Tibial artery (tissue), 4 donors: ENCODE measurements around the gene CEP20.

Experiments used
- DNase-seq, 2 donors: peaks; one replicate each; pipeline ENCODE4 v3.0.0-alpha.2; 2019
- H3K27ac ChIP-seq, 2 donors: fragments of 200-600 bp; sonication (generic) in 1 of 2; 1 replicate in 1 of 2; 2 replicates in 1 of 2; pipeline ENCODE4 v1.5.1; 2018 to 2019; ENCODE audit warnings: mild to moderate bottlenecking in 1 of 2
- H3K27me3 ChIP-seq, 2 donors: fragments of 200-600 bp; sonication (generic) in 1 of 2; one replicate each; pipeline versions ENCODE4 v1.5.1 to v1.6.0; 2016 to 2019
- H3K36me3 ChIP-seq, 3 donors: fragments of 200-600 bp; sonication (generic) in 2 of 3; one replicate each; pipeline ENCODE4 v1.5.1; 2016 to 2019; ENCODE audit warnings: mild to moderate bottlenecking in 2 of 3
- H3K4me1 ChIP-seq, 4 donors: fragments of 200-600 bp; sonication (generic) in 2 of 4; 1 replicate in 3 of 4; 2 replicates in 1 of 4; pipeline ENCODE4 v1.5.1; 2016 to 2019
- H3K4me3 ChIP-seq, 2 donors: fragments of 200-600 bp; sonication (generic) in 1 of 2; 1 replicate in 1 of 2; 2 replicates in 1 of 2; pipeline ENCODE4 v1.5.1; 2018 to 2019; ENCODE audit warnings: mild to moderate bottlenecking in 2 of 2
- H3K9me3 ChIP-seq, 3 donors: fragments of 200-600 bp; sonication (generic) in 1 of 3; one replicate each; pipeline ENCODE4 v1.5.1; 2016 to 2019
- intact Hi-C: fragments of 100-400 bp; cut with DNase I; formaldehyde crosslinking; loops from one replicate; pipeline ENCODE4 v1.15.0; 2023; ENCODE audit warnings: low total_unique reads
- TF ChIP-seq, protein P1 (sequence below), 2 experiments: fragments of 200-600 bp in 1 of 2; fragments of 450-650 bp in 1 of 2; IDR thresholded peaks; one replicate each; pipeline ENCODE4 v1.5.1; 2017 to 2019; ENCODE audit warnings: antibody characterized with exemption in 2 of 2, mild to moderate bottlenecking in 1 of 2, moderate library complexity in 1 of 2

CEP20 gene

DNA sequence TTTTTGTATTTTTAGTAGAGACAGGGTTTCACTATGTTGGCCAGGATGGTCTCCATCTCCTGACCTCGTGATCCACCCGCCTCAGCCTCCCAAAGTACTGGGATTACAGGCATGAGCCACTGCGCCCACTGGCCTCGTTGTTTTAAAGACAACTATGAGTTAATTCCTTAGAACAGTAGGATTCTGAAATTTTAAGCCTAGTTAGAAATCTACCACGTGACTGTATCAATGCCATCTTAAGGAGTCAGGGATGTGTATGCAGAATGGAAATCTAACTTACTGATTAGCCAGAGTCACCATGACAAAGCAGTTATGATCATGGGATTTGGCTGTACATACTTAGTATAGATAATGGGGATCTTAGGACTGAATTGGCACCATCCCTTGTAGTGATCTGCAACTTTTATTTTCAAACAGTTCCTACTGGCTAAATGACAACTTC, 2.8 kb downstream of the CEP20 start:
- intact Hi-C loops: no loop called here
- no peaks in the 10 kb centered on the region for H3K9me3 ChIP-seq
- no peak for DNase-seq
- H3K36me3 ChIP-seq: peaks cover 8 to 27% (median 25%) of the 10 kb centered on the region in 3 donors
- no peak overlapping the region for H3K4me3 ChIP-seq
- no peaks in the 10 kb centered on the region for H3K27me3 ChIP-seq
- peaks cover 0 to 31% (median 14%) of the 10 kb centered on the region in 4 donors for H3K4me1 ChIP-seq
- no peak overlapping the region for H3K27ac ChIP-seq
- TF ChIP-seq, protein P1, sequence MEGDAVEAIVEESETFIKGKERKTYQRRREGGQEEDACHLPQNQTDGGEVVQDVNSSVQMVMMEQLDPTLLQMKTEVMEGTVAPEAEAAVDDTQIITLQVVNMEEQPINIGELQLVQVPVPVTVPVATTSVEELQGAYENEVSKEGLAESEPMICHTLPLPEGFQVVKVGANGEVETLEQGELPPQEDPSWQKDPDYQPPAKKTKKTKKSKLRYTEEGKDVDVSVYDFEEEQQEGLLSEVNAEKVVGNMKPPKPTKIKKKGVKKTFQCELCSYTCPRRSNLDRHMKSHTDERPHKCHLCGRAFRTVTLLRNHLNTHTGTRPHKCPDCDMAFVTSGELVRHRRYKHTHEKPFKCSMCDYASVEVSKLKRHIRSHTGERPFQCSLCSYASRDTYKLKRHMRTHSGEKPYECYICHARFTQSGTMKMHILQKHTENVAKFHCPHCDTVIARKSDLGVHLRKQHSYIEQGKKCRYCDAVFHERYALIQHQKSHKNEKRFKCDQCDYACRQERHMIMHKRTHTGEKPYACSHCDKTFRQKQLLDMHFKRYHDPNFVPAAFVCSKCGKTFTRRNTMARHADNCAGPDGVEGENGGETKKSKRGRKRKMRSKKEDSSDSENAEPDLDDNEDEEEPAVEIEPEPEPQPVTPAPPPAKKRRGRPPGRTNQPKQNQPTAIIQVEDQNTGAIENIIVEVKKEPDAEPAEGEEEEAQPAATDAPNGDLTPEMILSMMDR (IDR thresholded peaks at IDR 0.05): no peak

DNA sequence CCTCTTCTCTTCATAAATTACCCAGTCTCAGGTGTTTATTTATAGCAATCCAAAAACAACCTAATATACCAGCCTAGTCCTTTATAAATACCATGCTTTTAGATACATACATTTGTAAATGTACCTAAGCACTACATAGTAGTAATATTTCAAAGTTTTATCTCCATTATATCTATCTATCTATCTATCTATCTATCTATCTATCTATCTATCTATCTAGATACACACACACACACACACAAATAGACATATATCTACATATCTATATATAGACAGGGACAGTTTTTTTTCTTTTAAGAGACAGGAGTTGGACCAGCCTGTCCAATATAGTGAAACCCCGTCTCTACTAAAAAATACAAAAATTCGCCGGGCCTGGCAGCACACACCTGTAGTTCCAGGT, 5.8 kb downstream of the CEP20 start:
- H3K27me3 ChIP-seq: no peaks in the 10 kb centered on the region
- DNase-seq: no peak
- intact Hi-C loops: no loop called here
- no peak overlapping the region for H3K4me3 ChIP-seq
- peaks cover 8 to 40% (median 39%) of the 10 kb centered on the region in 3 donors for H3K36me3 ChIP-seq
- peaks cover 0 to 32% (median 8%) of the 10 kb centered on the region in 4 donors for H3K4me1 ChIP-seq
- TF ChIP-seq, protein P1 (IDR thresholded peaks at IDR 0.05): no peak
- H3K27ac ChIP-seq: no peak overlapping the region
- no peaks in the 10 kb centered on the region for H3K9me3 ChIP-seq

DNA sequence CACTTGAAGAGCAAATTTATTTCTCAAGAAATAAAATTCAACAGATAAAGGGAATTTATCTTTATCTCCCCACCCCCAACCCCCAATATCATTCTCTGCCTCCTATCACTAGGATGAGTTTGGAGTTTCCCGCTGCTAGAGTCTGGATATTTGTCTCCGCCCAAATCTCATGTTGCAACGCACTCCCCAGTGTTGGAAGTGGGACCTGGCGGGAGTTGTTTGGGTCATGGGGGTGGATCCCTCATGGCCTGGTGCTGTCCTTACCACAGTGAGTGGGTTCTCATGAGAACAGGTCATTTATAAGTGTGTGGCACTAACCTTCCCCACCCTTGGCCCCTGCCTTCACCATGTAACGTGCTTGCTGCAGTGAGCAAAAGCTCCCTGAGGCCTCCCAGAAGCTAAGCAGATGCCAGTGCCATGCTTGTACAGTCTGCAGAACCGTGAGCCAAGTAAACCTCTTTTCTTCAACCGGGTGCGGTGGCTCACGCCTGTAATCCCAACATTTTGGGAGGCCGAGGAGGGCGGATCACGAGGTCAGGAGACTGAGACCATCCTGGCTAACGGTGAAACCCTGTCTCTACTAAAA, 6.5 kb downstream of the CEP20 start:
- peaks cover 0 to 25% (median 1%) of the 10 kb centered on the region in 4 donors for H3K4me1 ChIP-seq
- no peak overlapping the region for H3K4me3 ChIP-seq
- no peak overlapping the region for H3K27ac ChIP-seq
- no peaks in the 10 kb centered on the region for H3K9me3 ChIP-seq
- TF ChIP-seq, protein P1 (IDR thresholded peaks at IDR 0.05): no peak
- peaks cover 8 to 47% (median 46%) of the 10 kb centered on the region in 3 donors for H3K36me3 ChIP-seq
- DNase-seq: no peak
- intact Hi-C loops: no loop called here
- no peaks in the 10 kb centered on the region for H3K27me3 ChIP-seq

DNA sequence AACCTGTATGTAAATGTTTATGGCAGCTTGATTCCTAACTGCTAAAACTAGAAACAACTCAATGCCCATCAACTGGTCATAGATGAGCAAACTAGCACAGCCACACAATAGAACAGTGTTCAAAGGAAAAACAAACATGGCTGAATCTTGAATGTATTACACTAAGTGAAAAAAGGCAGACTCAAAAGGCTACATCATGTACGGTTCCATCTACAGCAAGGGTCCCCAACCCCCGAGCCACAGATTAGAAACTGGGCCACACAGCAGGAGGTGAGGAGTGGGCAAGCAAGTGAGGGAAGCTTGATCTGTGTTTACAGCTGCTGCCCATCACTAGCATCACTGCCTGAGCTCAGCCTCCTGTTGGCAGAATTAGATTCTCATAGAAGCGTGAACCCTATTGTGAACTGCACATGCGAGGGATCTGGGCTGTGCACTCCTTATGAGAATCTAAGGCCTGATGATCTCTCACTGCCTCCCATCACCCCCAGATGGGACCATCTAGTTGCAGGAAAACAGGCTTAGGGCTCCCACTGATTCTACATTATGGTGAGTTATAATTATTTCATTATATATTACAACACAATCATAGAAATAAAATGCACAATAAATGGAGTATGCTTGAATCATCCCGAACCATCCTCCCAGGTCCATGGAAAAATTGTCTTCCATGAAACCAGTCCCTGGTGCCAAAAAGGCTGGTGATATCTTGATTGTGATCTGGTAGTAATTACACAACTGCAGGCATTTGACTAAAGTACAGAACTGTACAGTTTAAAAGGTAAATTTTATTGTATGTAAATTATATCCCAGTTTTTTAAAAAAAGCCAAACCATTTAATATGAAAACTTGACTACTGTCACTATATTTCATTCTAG, 7.7 kb downstream of the CEP20 start:
- Histone ChIP-seq H3K9me3 (no peaks in the 10 kb centered on the region), H3K36me3 (peaks cover 8 to 59% (median 46%) of the 10 kb centered on the region in 3 donors), H3K27ac (no peak overlapping the region), H3K27me3 (no peaks in the 10 kb centered on the region), H3K4me1 (peaks cover 0 to 13% (median 0%) of the 10 kb centered on the region in 4 donors), H3K4me3 (no peak overlapping the region)
- DNase-seq: no peak
- TF ChIP-seq, protein P1 (IDR thresholded peaks at IDR 0.05): no peak
- intact Hi-C loops: no loop called here

DNA sequence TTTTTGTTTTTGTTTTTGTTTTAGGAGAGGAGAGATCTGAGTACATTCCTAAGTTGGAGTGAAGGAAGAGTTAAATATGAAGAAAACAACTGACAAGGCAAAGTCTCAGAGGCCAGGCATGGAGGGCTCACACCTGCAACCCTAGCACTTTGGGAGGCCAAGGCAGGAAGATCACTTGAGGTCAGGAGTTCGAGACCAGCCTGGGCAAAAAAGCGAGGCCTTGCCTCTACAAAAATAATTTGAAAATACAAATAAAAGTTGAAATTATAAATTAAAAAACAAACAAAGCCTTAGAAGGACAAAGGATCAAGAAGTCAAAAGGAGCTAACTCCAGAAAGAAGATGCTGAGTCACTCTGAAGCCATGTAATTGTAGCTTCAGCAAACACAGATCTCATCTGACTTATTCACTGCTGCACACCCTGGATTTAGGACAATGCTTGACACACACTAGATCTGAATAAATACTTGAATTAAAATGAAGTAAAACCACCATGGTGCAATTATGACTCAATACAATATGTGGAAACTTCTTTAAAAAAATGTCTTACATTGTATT, 9.1 kb downstream of the CEP20 start:
- Histone ChIP-seq H3K27ac (peak overlapping the region in 1 of 2 donors; percentile 36), H3K4me3 (no peak overlapping the region), H3K9me3 (no peaks in the 10 kb centered on the region), H3K36me3 (peaks cover 8 to 62% (median 46%) of the 10 kb centered on the region in 3 donors), H3K4me1 (peaks cover 0 to 22% (median 6%) of the 10 kb centered on the region in 4 donors), H3K27me3 (no peaks in the 10 kb centered on the region)
- no peak for DNase-seq
- intact Hi-C loops: loop anchor here (5.0 kb wide), 1 partner anchor 243 kb away; no protein-coding TSS in a partner anchor
- TF ChIP-seq, protein P1 (IDR thresholded peaks at IDR 0.05): no peak
